ENCODE data around the gene ISG15.
"Not testable (repeated sequence)": the region's sequence is repeated elsewhere in the genome, so short reads cannot be mapped to it uniquely, and the experiment has no call there.

The ISG15 gene

GRCh38 chr1:994546-994945 lies 18.8 kb upstream of the ISG15 start:
- not testable (repeated sequence) for DNase-seq (ENCODE audit: low read depth)

DNA sequence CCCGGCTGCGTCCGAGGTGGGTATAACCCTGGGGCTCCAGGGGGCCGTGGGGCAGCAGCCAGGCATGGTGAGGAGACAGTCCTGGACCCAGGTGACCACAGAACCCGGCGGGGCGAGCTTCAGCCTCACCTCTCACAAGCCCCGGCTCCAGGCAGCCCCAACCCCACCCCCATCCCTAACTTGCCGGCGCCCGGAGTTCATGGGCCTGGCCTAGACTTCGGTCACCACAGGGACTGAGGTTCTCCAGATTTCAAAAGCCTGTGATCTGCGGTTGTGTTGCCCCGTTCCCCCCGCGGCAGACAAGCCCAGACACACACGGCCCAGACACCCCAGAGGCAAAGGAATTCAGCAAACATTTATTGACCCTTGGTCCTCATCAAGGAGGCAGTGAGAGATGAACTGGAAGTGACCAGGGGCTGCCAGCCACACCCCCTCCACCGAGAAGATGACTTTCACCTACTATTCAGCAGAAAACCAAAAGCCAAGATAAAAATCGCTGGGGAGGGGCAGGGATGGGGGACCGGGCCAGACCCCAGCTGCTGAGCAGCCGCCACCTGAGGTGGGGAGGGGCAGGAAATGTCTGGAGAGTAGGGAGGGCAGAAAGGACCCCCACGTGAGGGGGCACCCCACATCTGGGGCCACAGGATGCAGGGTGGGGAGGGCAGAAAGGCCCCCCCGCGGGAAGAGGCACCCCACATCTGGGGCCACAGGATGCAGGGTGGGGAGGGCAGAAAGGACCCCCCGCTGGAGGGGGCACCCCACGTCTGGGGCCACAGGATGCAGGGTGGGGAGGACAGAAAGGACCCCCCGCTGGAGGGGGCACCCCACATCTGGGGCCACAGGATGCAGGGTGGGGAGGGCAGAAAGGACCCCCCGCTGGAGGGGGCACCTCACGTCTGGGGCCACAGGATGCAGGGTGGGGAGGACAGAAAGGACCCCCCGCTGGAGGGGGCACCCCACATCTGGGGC lies 17.3 kb upstream of the ISG15 start:
- DNase-seq (ENCODE audit: low read depth) = no peak

DNA sequence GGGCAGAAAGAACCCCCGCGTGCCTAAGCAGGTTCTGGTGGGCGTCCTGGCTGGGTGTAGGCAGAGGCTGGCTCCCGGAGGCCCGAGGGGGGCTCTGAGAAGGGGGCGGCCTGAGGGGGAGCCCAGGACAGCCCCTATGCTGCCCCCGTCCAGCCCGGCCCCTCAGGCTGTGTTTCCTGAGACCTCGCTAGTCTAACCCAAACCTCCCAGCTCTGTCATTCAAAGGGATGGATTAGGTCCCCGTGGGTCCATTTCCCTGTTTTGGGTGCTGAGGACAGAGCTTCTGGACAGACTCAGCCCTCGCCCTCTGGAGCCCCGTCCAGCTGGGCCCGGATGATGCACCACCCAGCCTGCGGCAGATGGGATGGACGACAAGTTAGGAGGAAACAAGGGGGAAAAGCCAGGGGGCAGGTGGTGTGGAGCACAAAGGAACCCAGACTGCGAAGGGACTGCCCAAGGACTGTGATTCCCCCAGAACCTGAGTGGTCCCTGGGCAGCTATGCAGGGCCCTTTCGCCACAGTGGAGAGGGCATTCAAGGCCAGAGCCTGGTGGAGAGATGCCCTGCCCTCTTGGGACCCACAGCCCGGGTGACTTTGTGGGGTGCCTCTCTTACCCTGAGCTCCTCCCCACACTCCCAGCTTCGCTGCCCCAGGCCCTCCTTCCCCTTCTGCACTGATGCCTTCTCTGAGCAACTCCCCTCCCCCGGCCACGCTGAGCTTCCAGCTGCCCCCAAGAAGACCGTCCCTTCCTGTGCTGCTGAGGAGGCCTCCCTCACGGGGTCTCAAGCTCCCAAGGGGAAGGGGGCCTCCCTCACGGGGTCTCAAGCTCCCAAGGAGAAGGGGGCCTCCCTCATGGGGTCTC lies 16.2 kb upstream of the ISG15 start:
- DNase-seq (ENCODE audit: low read depth) = no peak

DNA sequence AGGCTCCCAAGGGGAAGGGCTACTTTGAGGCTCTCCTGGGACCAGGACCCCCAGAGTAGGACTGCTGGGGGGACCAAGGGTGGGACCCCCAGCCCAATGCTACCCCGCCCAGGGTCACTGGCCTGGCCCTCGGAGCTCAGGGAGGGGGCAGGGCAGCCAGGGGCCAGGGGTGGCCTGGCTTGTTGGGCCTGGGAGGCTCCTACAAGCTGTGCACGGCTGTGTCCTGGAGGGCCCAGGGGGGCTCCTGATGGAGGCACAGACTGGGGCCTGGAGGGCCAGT lies 15.6 kb upstream of the ISG15 start:
- no peak for DNase-seq (ENCODE audit: low read depth)

DNA sequence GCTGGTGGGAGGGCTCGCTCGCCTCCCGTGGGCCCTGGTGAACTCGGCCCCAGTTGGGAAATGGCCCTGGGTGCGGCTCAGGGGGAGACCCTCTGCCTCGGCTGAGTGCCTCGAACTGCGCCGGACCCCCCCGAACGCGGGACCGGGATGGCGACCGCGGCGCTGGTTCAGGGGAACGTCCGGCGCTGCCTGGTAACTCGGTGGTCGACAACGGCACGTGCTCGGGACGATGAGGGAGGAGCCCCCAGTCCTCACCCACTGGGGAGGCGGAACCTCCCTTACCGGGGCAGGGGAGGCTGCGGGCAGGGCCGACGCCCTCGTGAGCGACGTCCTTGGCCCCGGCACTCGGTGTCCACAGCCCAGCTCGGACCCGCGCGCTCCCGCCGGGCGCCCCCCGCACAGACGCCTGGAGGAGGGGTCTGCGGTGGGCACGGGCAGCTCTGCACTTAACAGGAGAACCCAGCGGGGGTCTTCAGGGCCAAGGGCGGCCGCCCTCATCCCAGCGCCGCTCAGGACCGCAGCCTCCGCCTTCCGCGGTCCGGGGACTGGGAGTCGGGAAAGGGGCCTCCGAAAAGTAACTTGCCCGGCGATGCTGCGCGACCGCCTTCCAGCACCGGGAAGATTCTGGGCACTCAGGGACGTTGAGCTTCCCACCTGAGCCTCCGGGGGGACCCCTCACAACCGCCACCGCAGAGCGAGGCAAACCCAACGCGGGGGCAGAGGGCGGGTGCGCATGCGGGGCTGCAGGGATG lies 15.1 kb upstream of the ISG15 start:
- no peak for DNase-seq (ENCODE audit: low read depth)

- DNase-seq (ENCODE audit: low read depth) = no peak
Measured at GRCh38 chr1:998745-998994, 14.6 kb upstream of the ISG15 start.

GRCh38 chr1:998995-999724 lies 14.1 kb upstream of the ISG15 start:
- no peak for DNase-seq (ENCODE audit: low read depth)

- DNase-seq (ENCODE audit: low read depth) = no peak
Measured at GRCh38 chr1:999725-1000356, 13.5 kb upstream of the ISG15 start, which contains the start of gene HES4. Gene HES4 (minus strand): TSS chr1:1000097. CDS start chr1:999973, 124 bp downstream.

DNA sequence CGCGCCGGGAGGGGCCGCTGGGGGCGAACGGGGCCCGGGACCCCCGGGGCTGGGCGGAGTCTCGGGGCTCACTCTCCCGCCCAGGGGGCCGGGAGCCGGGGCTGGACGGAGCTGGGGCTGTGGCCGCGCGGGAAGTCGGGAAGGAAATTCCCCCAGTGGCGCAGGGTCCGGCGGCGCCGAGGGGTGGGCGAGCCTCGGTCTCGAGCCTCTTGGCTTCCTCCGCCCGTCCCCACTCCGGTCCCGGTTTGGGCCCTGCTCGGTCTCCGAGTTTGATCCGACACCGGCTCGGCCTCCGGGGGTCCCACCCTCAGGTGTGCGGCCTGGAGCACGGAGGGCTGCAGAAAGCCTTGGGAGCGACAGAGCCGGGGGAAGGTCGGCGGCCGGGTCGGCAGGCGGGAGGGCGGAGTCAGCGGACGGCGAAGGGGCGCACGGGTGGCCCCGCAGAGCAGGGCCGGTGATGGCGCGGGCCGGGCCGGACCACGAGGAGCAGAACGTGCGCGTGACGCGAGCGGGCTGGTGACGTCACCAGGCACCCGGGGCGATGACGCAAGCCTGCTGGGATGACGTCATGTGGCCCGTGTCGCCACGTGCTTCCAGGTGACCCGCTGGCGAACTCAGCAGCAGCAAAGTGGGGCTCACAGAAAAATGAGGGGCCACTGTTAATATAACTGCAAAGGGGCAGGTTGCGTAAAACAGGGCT lies 12.8 kb upstream of the ISG15 start:
- DNase-seq (ENCODE audit: low read depth) = no peak

- no peak for DNase-seq (ENCODE audit: low read depth)
Measured at GRCh38 chr1:1001057-1001783, 12.1 kb upstream of the ISG15 start.

GRCh38 chr1:1003618-1004419 lies 9.5 kb upstream of the ISG15 start:
- no peak for DNase-seq (ENCODE audit: low read depth)

DNA sequence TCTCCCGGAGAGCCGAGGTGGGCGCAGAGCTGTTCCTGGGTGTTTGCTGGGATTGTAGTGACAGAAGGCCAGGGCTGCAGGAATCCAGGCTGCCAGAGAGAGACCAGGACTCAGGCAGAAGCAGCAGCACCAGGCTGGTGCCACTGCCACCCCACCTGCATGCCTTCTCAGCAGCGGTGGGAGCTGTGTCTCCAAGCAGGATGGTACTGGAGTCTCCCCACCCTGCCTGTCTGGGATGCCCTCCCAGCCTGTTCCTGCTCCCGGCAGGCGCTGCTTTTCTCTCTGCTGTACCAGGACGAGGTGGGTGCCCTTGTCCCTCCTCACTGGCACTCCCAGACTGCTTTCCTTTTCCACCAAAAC lies 8.9 kb upstream of the ISG15 start:
- DNase-seq (ENCODE audit: low read depth) = no peak

DNA sequence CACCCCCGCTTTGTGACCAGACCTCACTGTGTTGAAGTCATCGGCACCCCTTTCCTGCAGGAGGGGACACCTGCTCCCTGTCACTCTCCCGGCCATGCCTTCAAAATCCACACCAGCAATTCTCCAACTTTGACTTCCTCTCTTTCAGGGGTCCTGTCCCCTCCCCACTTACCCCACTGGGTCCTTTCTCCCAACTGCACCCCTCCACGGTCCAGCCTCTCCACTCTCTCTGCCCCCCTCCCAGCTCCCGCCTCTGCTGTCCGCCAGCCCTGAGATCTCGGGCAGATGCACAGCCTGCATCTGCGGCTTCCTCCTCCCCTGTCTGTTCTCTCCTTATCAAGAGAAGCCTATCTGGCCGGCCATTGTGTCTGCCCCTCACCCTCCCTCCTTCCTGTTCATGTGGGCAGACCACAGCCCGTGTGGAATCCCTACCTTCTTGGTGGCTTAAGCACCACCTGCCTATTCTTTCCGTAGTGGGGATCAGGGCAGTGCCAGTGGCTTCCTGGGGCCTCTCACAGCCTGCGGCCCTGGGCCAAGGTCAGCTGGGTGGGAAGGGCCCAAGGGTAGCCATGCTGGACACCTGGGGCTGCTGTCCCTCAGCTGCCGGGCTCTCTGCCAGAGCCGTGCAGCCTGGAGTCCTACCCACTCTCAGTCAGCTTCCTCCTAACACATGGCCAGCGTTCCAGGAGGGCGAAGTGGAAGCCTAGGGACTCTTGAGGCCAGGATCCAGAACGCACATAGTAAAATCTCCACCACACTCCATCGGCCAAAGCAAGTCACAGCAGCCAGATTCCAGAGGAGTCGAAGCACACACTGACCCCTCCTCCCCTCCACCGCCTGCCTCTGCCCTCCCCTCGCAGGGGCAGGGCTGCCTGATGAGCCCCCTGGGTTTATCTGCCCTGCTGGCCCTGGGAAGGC lies 8.3 kb upstream of the ISG15 start:
- DNase-seq (ENCODE audit: low read depth) = peak; percentile 100

GRCh38 chr1:1005774-1006304 lies 7.5 kb upstream of the ISG15 start:
- DNase-seq (ENCODE audit: low read depth) = no peak

DNA sequence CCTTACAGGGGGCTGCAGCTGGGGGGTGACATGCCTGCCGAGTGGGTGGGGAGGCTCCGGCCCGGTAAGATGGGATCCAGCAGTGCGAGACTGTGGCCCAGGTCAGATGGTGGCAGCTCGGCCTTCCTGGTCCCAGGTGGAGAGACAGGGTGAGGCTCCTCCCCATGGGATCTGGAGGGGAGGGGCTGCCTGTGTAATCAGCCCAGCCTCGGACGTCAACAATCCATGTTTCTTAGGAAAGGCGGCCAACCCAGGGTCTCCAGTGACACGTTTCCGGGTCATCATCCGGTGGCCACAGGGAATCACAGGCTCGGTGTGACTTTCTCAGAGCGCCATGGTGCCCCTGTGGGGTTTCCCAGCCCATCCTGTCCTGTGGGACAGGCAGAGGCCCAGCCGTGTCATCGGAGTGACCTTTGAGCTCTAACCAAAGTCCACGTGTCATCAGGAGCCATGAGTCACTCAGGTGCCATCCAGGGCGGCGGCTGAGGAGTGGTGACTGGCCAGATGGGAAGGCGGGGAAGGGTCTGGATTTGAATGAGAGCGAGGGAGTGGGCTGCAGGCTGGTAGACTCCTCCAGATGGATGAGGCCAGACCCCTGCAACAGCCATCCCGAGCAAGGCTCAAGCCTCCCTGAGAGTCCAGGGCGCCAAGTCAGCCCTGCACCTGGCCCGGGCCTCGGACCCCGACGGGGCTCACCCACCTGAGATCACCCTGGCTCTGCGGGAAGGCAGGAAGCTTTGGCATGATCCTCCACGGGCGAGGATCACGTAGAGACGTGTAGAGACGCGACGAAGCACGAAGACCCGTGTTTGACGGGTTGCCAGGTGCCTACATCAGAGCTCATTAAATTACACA lies 6.8 kb upstream of the ISG15 start:
- DNase-seq (ENCODE audit: low read depth) = no peak

- not testable (repeated sequence) for DNase-seq (ENCODE audit: low read depth)
Measured at GRCh38 chr1:1010131-1010530, 3.2 kb upstream of the ISG15 start.

GRCh38 chr1:1011396-1011949 lies 1.8 kb upstream of the ISG15 start:
- no peak for DNase-seq (ENCODE audit: low read depth)

Data from CMK (cell line).